ENCODE data around the gene LYSMD4. TPM values are rescaled to one million over a fixed set of nuclear protein-coding genes. Genes with fewer than 3 reads are reported as not detected.
A peak's percentile ranks its signal among the peaks of the same experiment; 100 is the strongest.

The LYSMD4 gene
- total and polyA plus RNA-seq, 4 donors, result 1.9 to 14.3 (median 10.0) TPM

GRCh38 chr15:99717161-99718009 lies 15.9 kb downstream of the LYSMD4 start:
- intact Hi-C loops (cut with DNase I), result no loop called here
- H3K4me3 ChIP-seq (ENCODE audit: low read length in 2 of 2), result no peak overlapping the region
- no peaks in the 10 kb centered on the region for H3K4me1 ChIP-seq (ENCODE audit: control insufficient read depth in 1 of 2, insufficient read depth in 2 of 2, low read length in 2 of 2)
- DNase-seq, result peak in 1 of 2 donors; percentile 63
- ATAC-seq (ENCODE audit: low FRiP score), result peak; percentile 49
- H3K27ac ChIP-seq (ENCODE audit: low read depth in 1 of 2, low read length in 2 of 2), result peak overlapping the region in 1 of 2 donors; percentile 64
- H3K9me3 ChIP-seq (ENCODE audit: control insufficient read depth, low read length), result no peaks in the 10 kb centered on the region
- no peaks in the 10 kb centered on the region for H3K27me3 ChIP-seq (ENCODE audit: control insufficient read depth in 1 of 2, insufficient read depth in 2 of 2, low read length in 1 of 2)
- peaks cover 1 to 3% of the 10 kb centered on the region in 2 donors for H3K36me3 ChIP-seq (ENCODE audit: control insufficient read depth in 1 of 2, insufficient read depth in 2 of 2, low read length in 1 of 2)
- 15 to 17% methylated on average over 19 of the region's 19 CpGs for WGBS, 2 donors

GRCh38 chr15:99716540-99717095 lies 16.6 kb downstream of the LYSMD4 start:
- ATAC-seq (ENCODE audit: low FRiP score) (no peak), DNase-seq (no peak)
- no peaks in the 10 kb centered on the region for H3K27me3 ChIP-seq (ENCODE audit: control insufficient read depth in 1 of 2, insufficient read depth in 2 of 2, low read length in 1 of 2)
- H3K9me3 ChIP-seq (ENCODE audit: control insufficient read depth, low read length), result no peaks in the 10 kb centered on the region
- intact Hi-C loops (cut with DNase I), result no loop called here
- H3K4me3 ChIP-seq (ENCODE audit: low read length in 2 of 2), result no peak overlapping the region
- WGBS, 2 donors, result 53 to 57% methylated on average over 10 of the region's 10 CpGs
- peaks cover 1 to 3% of the 10 kb centered on the region in 2 donors for H3K36me3 ChIP-seq (ENCODE audit: control insufficient read depth in 1 of 2, insufficient read depth in 2 of 2, low read length in 1 of 2)
- H3K27ac ChIP-seq (ENCODE audit: low read depth in 1 of 2, low read length in 2 of 2), result peak overlapping the region in 1 of 2 donors; percentile 64
- H3K4me1 ChIP-seq (ENCODE audit: control insufficient read depth in 1 of 2, insufficient read depth in 2 of 2, low read length in 2 of 2), result no peaks in the 10 kb centered on the region

GRCh38 chr15:99712415-99712814 lies 20.8 kb downstream of the LYSMD4 start:
- DNase-seq (no peak), ATAC-seq (ENCODE audit: low FRiP score) (no peak)
- Histone ChIP-seq H3K36me3 (ENCODE audit: control insufficient read depth in 1 of 2, insufficient read depth in 2 of 2, low read length in 1 of 2) (peaks cover 3 to 5% of the 10 kb centered on the region in 2 donors), H3K9me3 (ENCODE audit: control insufficient read depth, low read length) (no peaks in the 10 kb centered on the region), H3K27ac (ENCODE audit: low read depth in 1 of 2, low read length in 2 of 2) (no peak overlapping the region), H3K27me3 (ENCODE audit: control insufficient read depth in 1 of 2, insufficient read depth in 2 of 2, low read length in 1 of 2) (no peaks in the 10 kb centered on the region), H3K4me3 (ENCODE audit: low read length in 2 of 2) (no peak overlapping the region), H3K4me1 (ENCODE audit: control insufficient read depth in 1 of 2, insufficient read depth in 2 of 2, low read length in 2 of 2) (peaks cover 0 to 3% of the 10 kb centered on the region in 2 donors)
- 71 to 75% methylated on average over 18 of the region's 18 CpGs for WGBS, 2 donors
- intact Hi-C loops (cut with DNase I), result no loop called here

GRCh38 chr15:99711625-99712024 lies 21.6 kb downstream of the LYSMD4 start:
- H3K4me3 ChIP-seq (ENCODE audit: low read length in 2 of 2), result no peak overlapping the region
- no peaks in the 10 kb centered on the region for H3K9me3 ChIP-seq (ENCODE audit: control insufficient read depth, low read length)
- DNase-seq (no peak), ATAC-seq (ENCODE audit: low FRiP score) (peak; percentile 49)
- 48 to 52% methylated on average over 5 of the region's 5 CpGs for WGBS, 2 donors
- intact Hi-C loops (cut with DNase I), result no loop called here
- H3K27me3 ChIP-seq (ENCODE audit: control insufficient read depth in 1 of 2, insufficient read depth in 2 of 2, low read length in 1 of 2), result no peaks in the 10 kb centered on the region
- H3K27ac ChIP-seq (ENCODE audit: low read depth in 1 of 2, low read length in 2 of 2), result peak overlapping the region in 1 of 2 donors; percentile 58
- H3K4me1 ChIP-seq (ENCODE audit: control insufficient read depth in 1 of 2, insufficient read depth in 2 of 2, low read length in 2 of 2), result peaks cover 0 to 3% of the 10 kb centered on the region in 2 donors
- H3K36me3 ChIP-seq (ENCODE audit: control insufficient read depth in 1 of 2, insufficient read depth in 2 of 2, low read length in 1 of 2), result peaks cover 3 to 5% of the 10 kb centered on the region in 2 donors

- intact Hi-C loops (cut with DNase I), result loop anchor here (5.0 to 10.0 kb wide), 2 partner anchors 265 to 422 kb away; no protein-coding TSS in a partner anchor
- H3K36me3 ChIP-seq (ENCODE audit: control insufficient read depth in 1 of 2, insufficient read depth in 2 of 2, low read length in 1 of 2), result peaks cover 0 to 5% of the 10 kb centered on the region in 2 donors
- peak overlapping the region in 1 of 2 donors; percentile 77 for H3K27ac ChIP-seq (ENCODE audit: low read depth in 1 of 2, low read length in 2 of 2)
- peaks cover 0 to 3% of the 10 kb centered on the region in 2 donors for H3K4me1 ChIP-seq (ENCODE audit: control insufficient read depth in 1 of 2, insufficient read depth in 2 of 2, low read length in 2 of 2)
- DNase-seq, result no peak
- 85% methylated on average over 16 of the region's 16 CpGs for WGBS, 2 donors
- no peaks in the 10 kb centered on the region for H3K27me3 ChIP-seq (ENCODE audit: control insufficient read depth in 1 of 2, insufficient read depth in 2 of 2, low read length in 1 of 2)
- H3K9me3 ChIP-seq (ENCODE audit: control insufficient read depth, low read length), result no peaks in the 10 kb centered on the region
- no peak overlapping the region for H3K4me3 ChIP-seq (ENCODE audit: low read length in 2 of 2)
- no peak for ATAC-seq (ENCODE audit: low FRiP score)
Observed at GRCh38 chr15:99709243-99709986, 23.8 kb downstream of the LYSMD4 start.

GRCh38 chr15:99708563-99708962 lies 24.7 kb downstream of the LYSMD4 start:
- no peak overlapping the region for H3K4me3 ChIP-seq (ENCODE audit: low read length in 2 of 2)

GRCh38 chr15:99707473-99708270 lies 25.6 kb downstream of the LYSMD4 start:
- H3K27ac ChIP-seq (ENCODE audit: low read depth in 1 of 2, low read length in 2 of 2), result peak overlapping the region; percentile 77 to 89
- intact Hi-C loops (cut with DNase I), result loop anchor here (5.0 to 10.0 kb wide), 2 partner anchors 263 to 420 kb away; no protein-coding TSS in a partner anchor
- peaks cover 0 to 4% of the 10 kb centered on the region in 2 donors for H3K36me3 ChIP-seq (ENCODE audit: control insufficient read depth in 1 of 2, insufficient read depth in 2 of 2, low read length in 1 of 2)
- no peak for DNase-seq
- H3K27me3 ChIP-seq (ENCODE audit: control insufficient read depth in 1 of 2, insufficient read depth in 2 of 2, low read length in 1 of 2), result no peaks in the 10 kb centered on the region
- ATAC-seq (ENCODE audit: low FRiP score), result peak; percentile 29
- WGBS, 2 donors, result 14 to 21% methylated on average over 11 of the region's 11 CpGs
- H3K4me3 ChIP-seq (ENCODE audit: low read length in 2 of 2), result peak overlapping the region; percentile 4 to 38
- H3K4me1 ChIP-seq (ENCODE audit: control insufficient read depth in 1 of 2, insufficient read depth in 2 of 2, low read length in 2 of 2), result peaks cover 0 to 3% of the 10 kb centered on the region in 2 donors
- H3K9me3 ChIP-seq (ENCODE audit: control insufficient read depth, low read length), result no peaks in the 10 kb centered on the region

More at GRCh38 chr15:99708563-99708962, 24.7 kb downstream of the LYSMD4 start:
- peaks cover 0 to 5% of the 10 kb centered on the region in 2 donors for H3K36me3 ChIP-seq (ENCODE audit: control insufficient read depth in 1 of 2, insufficient read depth in 2 of 2, low read length in 1 of 2)
- H3K9me3 ChIP-seq (ENCODE audit: control insufficient read depth, low read length), result no peaks in the 10 kb centered on the region
- H3K4me1 ChIP-seq (ENCODE audit: control insufficient read depth in 1 of 2, insufficient read depth in 2 of 2, low read length in 2 of 2), result peaks cover 0 to 3% of the 10 kb centered on the region in 2 donors
- 11 to 30% methylated on average over 7 of the region's 7 CpGs for WGBS, 2 donors
- ATAC-seq (ENCODE audit: low FRiP score) (peak; percentile 79), DNase-seq (peak; percentile 86 to 93)
- H3K27ac ChIP-seq (ENCODE audit: low read depth in 1 of 2, low read length in 2 of 2), result peak overlapping the region; percentile 58 to 89
- intact Hi-C loops (cut with DNase I), result loop anchor here (5.0 to 10.0 kb wide), 2 partner anchors 264 to 421 kb away; no protein-coding TSS in a partner anchor
- H3K27me3 ChIP-seq (ENCODE audit: control insufficient read depth in 1 of 2, insufficient read depth in 2 of 2, low read length in 1 of 2), result no peaks in the 10 kb centered on the region
